NB4 (cell line): ENCODE data around the gene AFF1.
"Not testable (repeated sequence)": the region's sequence is repeated elsewhere in the genome, so short reads cannot be mapped to it uniquely, and the experiment has no call there.

Source experiments
- DNase-seq: peaks from one replicate; pipeline ENCODE4 v3.0.0; 2010; ENCODE audit warnings: low read depth
- H3K4me3 ChIP-seq: one replicate; pipeline ENCODE4 v1.5.1; 2011; ENCODE audit warnings: mild to moderate bottlenecking, low read depth, low read length, moderate library complexity
- MAX ChIP-seq: IDR thresholded peaks from 2 replicates; pipeline ENCODE4 v1.6.1; 2011; ENCODE audit warnings: low read depth, low read length
- MYC ChIP-seq: IDR thresholded peaks from 2 replicates; pipeline ENCODE4 v1.6.1; 2011; ENCODE audit warnings: low read depth, low read length
- POLR2A ChIP-seq: IDR thresholded peaks from 2 replicates; pipeline ENCODE4 v1.6.1; 2011; ENCODE audit warnings: mild to moderate bottlenecking; ENCODE audit not compliant: insufficient read length; ENCODE audit errors: extremely low read depth
- TF ChIP-seq, protein P1 (sequence below): IDR thresholded peaks from one replicate; pipeline ENCODE4 v1.5.1; 2012; ENCODE audit warnings: low read depth, low read length

The AFF1 gene

GRCh38 chr4:87036713-87037112, 101.9 kb downstream of the AFF1 start:
- DNase-seq, result no peak
- TF ChIP-seq POLR2A (no peak), MAX (no peak), MYC (no peak)
- TF ChIP-seq, protein P1, sequence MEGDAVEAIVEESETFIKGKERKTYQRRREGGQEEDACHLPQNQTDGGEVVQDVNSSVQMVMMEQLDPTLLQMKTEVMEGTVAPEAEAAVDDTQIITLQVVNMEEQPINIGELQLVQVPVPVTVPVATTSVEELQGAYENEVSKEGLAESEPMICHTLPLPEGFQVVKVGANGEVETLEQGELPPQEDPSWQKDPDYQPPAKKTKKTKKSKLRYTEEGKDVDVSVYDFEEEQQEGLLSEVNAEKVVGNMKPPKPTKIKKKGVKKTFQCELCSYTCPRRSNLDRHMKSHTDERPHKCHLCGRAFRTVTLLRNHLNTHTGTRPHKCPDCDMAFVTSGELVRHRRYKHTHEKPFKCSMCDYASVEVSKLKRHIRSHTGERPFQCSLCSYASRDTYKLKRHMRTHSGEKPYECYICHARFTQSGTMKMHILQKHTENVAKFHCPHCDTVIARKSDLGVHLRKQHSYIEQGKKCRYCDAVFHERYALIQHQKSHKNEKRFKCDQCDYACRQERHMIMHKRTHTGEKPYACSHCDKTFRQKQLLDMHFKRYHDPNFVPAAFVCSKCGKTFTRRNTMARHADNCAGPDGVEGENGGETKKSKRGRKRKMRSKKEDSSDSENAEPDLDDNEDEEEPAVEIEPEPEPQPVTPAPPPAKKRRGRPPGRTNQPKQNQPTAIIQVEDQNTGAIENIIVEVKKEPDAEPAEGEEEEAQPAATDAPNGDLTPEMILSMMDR, result no peak
- no peak overlapping the region for H3K4me3 ChIP-seq

DNA sequence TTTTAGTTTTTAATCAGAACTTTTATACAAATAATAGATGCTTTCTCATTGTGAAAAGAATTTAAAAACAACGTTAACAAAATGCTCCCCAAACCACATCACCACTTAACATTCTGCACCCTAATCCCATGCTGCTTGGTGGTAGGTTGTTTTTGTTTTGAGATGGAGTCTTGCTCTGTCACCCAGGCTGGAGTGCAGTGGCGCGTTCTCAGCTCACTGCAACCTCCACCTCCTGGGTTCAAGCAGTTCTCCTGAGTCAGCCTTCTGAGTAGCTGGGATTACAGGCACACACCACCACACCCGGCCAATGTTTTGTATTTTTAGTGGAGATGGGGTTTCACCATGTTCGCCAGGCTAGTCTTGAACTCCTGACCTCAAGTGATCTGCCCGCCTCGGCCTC, 102.4 kb downstream of the AFF1 start:
- DNase-seq, H3K4me3 ChIP-seq: not testable (repeated sequence)

- no peak for DNase-seq
- H3K4me3 ChIP-seq, result no peak overlapping the region
- TF ChIP-seq POLR2A (no peak), MAX (no peak), MYC (no peak)
- TF ChIP-seq, protein P1, result no peak
These were observed 103.0 kb downstream of the AFF1 start for GRCh38 chr4:87037671-87038334.

DNA sequence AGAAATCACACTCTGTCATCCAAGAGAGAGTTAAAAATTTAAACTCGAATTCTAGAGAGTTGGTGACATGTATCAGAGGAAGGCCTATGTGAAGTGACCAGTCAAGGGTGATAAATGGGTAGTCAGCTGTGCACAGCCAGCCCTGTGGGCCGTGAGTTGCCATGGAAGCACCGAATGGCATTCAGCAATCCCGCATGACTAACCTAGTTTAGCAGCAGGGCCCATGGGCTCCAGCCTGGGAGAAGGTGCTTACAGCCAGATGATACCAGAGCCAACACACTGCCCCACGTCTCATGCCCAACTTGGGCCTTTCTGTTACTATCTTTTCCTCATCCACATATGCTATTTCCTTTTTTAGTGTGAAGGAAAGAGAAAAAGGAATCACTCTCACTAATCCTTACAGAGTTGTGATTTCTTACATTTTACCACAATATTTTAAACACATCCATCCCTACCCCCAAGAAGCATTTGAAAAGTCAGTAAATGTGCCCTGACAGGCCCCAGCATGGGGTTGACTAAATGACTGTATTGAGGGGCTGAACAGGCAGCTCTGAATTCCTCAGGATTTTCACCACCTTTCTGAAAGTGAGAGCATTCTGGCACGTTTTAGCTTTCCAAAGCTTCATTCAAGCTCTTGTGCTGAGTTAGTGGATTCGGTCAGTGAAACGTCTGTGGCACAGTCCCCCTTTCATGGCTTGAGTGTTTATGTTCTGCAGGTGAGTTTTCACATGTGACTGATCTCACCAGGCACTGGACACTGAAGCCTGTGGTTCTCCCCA, 104.2 kb downstream of the AFF1 start:
- TF ChIP-seq MYC, result no peak
- no peak for TF ChIP-seq MAX
- TF ChIP-seq, protein P1, result no peak
- no peak for TF ChIP-seq POLR2A
- DNase-seq, result no peak
- no peak overlapping the region for H3K4me3 ChIP-seq

GRCh38 chr4:87041141-87041540, 106.3 kb downstream of the AFF1 start:
- DNase-seq, result no peak
- TF ChIP-seq MAX (no peak), POLR2A (no peak), MYC (no peak)
- TF ChIP-seq, protein P1, result no peak

DNA sequence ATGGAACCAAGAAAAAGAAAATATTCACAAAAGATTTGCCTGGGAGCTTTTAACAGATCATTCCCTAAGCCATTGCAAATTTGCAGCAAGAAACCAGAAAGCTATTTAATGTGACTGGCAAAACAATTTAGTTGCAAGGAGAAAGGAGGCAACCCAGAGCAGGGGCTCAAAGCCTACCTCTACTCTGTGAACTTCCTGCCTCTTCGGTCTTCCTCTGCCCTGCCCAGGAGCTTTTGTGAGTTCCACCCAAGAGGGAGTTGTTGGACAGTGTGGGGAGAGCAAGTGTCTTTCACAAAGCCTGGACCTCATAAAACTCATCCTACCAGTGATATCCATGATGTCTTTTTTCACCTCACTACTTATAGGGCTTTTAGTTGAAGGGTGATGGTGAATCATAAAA, 107.4 kb downstream of the AFF1 start:
- no peak overlapping the region for H3K4me3 ChIP-seq
- no peak for DNase-seq
- TF ChIP-seq, protein P1, result no peak
- no peak for TF ChIP-seq POLR2A
- TF ChIP-seq MYC, result no peak
- TF ChIP-seq MAX, result no peak

More at GRCh38 chr4:87041141-87041540, 106.3 kb downstream of the AFF1 start:
- no peak overlapping the region for H3K4me3 ChIP-seq
